ENCODE measurements around the gene MRPL55.

Gene MRPL55

DNA sequence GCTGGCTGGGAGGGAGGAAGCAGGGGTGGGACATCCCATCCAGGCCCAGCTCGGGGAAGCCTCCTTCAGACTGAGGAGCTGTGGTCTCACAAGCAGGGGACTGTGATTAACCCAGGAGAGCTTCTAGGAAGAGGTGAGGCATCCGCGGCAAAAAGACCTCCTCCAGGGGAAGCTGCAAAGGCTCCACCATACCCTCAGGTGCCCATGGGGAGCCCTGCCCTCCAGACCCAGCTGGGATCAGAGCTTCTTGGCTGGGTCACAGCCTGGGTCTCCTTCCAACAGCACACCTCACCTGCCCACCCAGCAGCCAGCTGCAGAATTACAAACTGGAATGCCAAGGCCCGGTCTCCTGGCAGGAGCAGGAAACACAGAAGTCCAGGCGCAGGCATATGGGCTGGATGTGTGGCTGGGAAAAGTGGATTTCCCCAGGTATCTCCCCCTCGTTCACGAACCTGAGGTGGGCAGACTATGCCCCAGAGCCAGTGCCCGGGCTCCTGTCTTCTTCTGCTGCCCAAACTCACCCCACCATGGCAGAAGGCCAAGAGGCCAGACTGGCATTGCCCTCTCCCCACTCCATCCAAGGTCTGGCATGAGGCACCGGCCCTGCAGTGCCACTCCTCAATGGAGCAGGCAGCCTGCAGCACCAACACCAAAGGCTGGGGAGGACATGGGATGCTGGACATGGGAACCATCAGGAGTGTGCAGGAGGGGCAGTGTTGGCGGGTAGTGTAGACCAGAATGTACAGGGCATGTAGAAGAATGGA lies 42.0 kb downstream of the MRPL55 start:
- DNase-seq: no peak

DNA sequence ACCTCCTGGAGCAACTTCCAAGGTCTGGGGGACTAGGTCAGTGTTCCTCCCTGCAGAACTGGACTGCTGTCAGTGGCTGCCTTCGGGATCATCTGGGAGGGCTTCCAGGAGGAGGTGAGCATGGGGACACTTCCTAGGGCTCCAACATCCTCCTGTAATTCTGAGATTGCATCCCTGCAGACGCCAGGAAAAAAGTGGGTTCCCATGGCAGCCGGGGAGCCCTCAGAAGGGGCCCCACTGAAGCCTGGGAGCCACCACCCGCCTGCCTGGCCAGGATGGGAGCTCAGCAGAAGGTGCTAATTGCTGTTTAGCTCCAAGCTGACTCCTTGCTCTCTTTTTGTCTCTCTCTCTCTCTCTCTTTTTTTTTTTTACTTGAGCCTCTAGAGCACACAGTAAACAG lies 42.7 kb downstream of the MRPL55 start:
- peak; percentile 22 for DNase-seq

DNA sequence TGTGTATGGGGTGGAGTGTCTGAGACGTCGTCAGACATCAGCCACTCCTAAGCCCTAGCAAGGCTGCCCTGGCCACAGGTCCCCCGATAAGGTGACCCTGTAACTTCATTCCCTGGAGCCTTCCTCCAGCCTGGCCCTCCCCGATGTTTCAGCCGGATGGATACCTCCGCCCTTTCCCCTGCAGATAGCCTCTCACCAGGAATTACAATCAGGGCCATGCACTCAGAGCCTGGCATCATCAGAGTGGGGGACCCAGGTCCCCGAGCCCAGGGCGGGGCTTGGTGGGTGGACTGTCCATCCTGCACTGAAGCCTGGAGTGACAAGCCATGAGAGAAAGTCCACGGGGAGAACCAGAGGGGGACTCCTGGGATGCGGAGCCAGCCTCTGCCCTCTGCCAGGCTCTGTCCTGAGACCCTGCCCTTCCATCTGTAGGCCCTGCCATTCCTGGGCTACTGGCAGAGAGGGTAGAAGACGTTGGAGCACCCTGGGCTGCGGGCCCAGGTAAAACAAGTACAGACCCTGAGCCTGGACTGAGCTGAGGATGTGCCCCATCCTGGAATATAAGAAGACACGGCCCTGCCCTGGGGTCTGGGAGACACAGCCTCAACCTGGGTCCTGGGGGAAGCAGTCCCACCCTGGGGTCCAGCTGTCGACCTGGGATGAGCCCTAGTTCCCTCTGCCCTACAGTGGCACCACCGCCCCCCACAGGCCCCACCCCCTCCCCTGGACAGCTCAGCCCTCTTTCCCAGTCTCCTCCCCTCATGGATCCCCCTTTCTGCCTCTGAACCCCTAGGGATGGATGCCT lies 43.4 kb downstream of the MRPL55 start:
- DNase-seq: no peak

DNA sequence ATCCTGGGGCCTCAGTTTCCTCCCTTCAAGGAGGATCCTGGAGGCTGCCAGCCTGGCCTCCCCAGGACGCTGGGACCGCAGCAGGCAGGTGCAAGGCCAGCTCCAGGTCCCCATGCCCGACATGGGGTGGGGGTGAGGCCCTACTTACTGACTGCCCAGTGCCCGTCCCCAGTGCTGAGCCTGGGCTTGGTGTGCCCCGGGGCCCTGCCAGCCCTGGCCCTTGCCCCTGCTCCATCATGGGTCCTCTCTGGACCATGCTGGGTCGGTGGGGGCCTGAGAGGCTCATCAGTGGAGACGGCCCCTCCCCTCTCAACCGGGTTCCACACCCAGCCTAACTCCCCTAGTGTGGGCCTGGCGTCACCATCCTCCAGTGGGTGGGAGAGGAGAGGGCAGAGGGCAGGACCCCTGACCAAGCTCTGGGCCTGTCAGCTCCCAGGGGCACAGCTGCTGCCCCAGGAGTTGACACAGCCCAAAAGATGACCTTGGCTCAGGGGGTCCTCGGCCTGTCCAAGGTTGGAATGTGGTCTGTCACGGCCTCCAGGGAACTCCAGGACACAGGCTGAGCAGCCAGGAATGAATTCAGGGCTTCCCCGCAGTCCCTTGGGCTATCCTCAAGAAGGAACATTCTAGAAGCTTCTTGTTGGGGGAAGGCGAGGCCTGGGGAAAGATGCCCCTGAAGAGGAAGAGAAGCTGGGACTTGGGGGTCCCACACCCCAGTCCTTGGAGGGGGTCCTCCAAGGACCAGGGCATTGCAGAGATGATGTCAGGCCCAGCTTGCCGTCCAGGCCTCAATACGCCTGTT lies 44.2 kb downstream of the MRPL55 start:
- DNase-seq: no peak

DNA sequence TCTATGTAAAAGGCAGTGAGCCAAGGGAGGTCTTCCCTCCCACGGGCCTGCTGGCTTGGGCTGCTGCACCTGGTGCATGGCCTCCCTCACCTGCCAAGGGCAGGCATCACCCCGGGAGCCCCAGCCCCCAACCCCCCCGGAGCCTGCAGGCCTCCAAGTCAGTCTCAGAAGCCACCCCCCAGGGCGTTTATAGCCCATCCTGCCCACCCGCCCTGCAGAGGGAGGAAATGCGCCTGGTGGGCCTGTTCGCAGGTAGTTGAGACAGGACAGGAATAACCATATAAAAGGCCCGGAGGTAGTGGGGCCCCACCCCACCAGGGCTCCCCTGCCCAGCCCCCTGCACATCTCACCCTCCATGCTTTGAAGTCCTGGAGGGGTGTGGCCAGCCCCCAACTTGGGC lies 44.8 kb downstream of the MRPL55 start:
- DNase-seq: no peak

DNA sequence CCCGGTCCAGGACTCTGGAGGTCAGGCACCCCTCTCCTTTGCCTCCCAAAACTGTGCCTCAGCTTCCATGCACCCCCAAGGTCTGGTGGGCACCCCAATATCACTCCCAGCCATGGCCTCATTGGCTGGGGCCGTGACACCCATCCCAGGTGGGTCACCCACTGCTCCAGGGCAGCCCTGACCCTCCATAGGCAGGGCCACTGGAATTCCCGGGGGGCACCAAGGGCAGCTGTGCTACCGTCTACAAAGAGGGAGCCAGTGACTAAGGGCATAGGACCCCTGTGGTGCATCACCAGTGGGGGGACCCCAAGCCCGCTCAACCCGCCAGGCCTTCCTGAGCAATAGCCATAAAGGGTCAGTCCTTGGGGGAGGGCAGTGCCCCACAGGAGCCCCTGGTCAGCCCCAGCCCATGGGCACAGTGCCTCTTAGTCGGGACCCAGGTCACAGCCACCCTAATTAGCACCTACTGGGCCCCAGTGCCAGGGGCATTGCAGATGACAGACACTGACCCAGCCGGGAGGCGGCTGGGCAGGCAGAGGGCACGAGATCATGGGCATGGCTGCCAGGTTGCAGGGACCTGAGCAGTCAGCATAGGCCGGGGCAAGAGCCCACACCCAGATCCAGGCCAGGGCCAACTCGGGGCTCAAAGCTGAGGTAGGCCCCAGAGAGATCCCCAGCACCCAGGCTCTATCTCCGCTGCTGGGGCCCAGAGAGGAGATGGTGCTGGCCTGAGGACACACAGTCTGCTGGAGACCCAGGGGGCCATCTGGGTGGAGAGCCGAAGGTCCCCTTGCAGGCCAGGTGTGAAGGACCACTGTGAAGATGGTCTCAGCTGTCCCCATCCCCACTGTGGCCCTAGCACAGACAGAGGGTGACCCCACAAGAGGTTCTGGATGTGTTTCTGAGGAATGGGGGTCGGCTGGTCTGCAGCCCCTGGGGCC lies 45.6 kb downstream of the MRPL55 start:
- no peak for DNase-seq

DNA sequence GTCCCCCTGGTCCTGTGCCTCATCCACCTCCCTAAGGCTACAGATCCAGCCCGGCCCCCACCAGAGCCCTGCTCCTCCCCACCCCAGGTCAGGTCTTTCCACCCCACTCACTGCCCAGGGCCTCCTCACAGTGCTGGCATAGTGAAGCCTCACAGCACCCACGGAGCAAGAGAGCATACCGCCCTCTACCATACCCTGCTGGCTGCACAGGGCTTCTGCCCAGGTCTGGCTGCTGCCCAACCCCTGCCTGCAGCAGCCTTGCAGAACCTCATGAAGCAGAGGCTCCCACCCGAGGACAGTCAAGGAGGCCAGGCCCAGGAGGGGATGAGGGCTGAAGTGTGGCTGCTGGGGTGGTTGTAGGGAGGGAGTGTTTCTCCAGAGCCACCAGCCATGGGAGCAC lies 46.3 kb downstream of the MRPL55 start:
- no peak for DNase-seq

DNA sequence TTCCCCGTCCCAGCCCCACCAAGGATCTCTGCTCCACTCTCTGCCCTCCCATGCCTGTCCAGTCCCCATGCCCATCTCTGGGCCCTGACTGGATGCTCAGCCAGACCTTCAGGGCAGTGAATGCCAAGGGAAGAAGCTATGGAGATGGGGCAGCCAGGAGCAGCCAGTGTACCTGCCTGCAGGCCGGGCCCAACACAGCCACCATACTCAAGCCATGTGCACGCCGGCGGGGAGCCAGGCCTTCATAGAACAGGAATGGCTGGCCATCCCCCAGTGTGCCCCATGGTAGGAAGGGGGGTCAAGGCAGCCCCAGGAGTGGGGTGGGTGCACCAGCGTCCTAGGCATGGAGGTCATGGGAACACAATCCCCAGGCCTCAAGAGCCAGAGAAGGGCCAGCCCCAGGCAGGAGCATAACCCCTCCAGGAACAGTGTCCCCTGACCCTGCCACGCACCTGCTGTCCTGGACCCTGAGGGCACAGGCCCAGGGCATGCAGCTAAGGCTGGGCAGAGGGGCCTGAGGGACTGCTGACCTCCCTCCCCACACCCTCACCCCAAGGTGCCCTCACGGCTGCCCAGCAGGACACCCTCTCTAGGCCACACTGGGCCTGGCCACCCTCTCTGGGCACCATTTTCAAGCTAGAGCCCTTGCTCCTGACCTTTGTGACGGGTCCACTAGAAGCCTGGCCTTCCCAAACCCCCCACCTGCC lies 46.9 kb downstream of the MRPL55 start:
- DNase-seq: no peak

DNA sequence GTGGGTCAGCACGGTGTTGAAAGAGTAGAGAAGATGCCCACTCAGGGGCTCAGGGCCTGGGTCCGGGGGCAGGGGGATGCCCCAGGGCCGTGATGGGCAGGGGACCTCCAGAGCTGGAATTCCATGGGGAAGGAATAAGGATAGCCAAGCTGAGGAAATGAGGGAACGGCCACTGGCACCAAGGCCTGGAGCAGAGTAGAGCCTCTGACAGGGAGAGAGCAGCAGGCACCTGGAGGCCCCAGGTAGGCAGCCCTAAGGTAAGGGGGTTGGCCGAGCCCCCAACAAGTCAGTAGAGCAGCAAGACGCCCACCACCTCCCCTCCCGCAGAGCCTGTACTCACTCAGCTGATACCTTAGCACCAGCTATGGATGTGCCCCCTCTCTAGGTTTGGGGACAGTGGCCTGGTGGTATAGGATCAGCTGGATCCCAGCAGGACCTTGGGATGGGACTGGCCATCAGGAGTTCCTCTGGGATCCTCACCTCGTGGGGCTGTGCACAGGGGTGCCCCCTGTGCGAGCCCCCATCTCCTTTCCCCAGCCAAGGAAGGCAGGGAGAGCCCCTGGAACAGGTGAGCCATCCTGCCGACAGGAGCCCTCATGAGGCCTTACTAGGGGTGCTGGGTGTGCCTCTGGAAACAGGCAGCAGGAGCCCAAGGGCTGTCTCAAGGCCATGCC lies 47.6 kb downstream of the MRPL55 start:
- DNase-seq: no peak

DNA sequence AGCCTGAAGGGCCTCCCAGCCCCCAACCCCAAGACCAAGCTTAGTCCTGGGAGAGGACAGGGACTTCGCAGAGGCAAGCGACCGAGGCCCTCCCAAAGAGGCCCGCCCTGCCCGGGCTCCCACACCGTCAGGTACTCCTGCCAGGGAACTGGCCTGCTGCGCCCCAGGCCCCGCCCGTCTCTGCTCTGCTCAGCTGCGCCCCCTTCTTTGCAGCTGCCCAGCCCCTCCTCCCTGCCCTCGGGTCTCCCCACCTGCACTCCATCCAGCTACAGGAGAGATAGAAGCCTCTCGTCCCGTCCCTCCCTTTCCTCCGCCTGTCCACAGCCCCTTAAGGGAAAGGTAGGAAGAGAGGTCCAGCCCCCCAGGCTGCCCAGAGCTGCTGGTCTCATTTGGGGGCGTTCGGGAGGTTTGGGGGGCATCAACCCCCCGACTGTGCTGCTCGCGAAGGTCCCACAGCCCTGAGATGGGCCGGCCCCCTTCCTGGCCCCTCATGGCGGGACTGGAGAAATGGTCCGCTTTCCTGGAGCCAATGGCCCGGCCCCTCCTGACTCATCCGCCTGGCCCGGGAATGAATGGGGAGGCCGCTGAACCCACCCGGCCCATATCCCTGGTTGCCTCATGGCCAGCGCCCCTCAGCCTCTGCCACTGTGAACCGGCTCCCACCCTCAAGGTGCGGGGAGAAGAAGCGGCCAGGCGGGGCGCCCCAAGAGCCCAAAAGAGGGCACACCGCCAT lies 48.5 kb downstream of the MRPL55 start:
- peak; percentile 60 for DNase-seq

DNA sequence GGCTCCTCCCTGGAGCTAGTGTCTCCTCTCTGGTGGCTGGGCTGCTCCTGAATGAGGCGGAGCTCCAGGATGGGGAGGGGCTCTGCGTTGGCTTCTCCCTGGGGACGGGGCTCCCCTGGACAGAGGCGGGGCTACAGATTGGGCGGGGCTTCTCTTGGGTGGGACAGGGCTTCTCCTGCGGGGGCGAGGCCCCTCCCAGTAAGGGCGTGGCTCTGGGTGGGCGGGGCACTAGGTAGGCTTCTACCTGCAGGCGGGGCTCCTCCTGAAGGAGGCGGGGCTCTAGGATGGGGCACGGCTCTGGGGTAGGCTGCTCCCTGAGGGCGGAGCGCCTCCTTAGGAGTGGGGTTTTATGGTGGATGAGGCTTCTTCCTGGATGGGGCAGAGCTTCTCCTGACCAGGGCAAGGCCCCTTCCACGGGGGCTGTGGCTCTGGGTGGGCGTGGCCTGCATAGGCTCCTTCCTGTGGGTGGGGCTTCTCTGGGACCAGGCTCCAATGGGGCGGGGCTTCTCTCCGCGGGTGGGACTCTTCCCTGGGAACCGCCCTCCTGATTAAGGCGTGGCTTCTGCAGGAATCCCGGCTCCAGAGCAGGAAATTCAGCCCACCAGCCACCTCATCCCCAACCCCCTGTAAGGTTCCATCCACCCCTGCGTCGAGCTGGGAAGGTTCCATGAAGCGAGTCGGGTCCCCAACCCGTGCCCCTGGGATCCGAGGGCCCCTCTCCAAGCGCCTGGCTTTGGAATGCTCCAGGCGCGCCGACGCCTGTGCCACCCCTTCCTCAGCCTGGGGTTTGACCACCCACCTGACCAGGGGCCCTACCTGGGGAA lies 49.3 kb downstream of the MRPL55 start:
- DNase-seq: peak; percentile 96

DNA sequence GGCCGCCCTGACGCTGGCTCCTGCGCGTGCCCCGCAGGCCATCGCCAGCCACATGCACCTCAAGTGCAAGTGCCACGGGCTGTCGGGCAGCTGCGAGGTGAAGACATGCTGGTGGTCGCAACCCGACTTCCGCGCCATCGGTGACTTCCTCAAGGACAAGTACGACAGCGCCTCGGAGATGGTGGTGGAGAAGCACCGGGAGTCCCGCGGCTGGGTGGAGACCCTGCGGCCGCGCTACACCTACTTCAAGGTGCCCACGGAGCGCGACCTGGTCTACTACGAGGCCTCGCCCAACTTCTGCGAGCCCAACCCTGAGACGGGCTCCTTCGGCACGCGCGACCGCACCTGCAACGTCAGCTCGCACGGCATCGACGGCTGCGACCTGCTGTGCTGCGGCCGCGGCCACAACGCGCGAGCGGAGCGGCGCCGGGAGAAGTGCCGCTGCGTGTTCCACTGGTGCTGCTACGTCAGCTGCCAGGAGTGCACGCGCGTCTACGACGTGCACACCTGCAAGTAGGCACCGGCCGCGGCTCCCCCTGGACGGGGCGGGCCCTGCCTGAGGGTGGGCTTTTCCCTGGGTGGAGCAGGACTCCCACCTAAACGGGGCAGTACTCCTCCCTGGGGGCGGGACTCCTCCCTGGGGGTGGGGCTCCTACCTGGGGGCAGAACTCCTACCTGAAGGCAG lies 50.0 kb downstream of the MRPL55 start:
- peak; percentile 65 for DNase-seq

DNA sequence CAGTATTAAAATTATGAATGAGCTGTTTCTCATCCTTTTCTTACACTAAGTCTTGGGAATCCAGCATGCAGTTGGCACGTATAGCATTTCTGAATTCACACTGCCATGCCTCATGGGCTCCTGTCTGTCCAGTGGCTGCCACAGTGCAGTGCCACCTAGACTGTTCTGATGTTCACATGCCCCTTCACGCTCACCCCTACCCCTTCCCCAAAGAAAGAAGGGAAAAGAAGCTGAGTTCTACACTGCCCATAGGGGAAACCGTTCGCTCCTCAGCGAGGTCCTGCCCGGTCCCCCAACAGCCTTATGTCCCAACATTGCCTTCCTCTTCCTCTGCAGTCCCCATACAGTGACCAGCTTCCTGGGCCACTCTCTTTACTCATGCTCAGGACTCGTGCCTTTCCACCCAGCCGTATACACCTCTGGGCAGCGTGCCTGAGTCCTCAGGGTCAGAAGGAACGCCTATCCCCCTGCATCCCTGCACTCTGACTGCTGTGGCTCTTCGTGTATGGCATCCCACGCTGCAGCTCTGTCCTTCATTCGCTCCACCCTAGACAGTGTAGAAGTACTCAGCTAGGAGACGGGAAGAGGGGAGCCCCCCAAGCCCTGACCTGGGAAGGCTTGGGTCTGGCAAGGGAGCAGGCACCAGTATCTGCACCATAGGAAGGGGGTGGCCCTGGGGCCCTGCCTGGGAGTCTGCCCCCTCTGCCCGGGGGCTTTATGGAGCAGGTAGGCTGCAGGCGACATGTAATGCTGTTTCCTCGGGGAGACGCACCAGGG lies 50.7 kb downstream of the MRPL55 start:
- DNase-seq: no peak

Data from NCI-H69 (cell line).